Hepatocyte (in vitro differentiated cells): Measurements from ENCODE around the gene IGDCC3.
"Not testable (repeated sequence)": the region's sequence is repeated elsewhere in the genome, so short reads cannot be mapped to it uniquely, and the experiment has no call there.

Source experiments
- EZH2 ChIP-seq: fragments of 200-600 bp; sonication (generic); IDR thresholded peaks from 2 replicates; pipeline ENCODE4 v1.6.1; 2016; ENCODE audit warnings: antibody characterized with exemption, mild to moderate bottlenecking, borderline replicate concordance
- TF ChIP-seq, protein P1 (sequence below): fragments of 200-600 bp; sonication (generic); IDR thresholded peaks from 2 replicates; pipeline ENCODE4 v1.5.1; 2016; ENCODE audit warnings: antibody characterized with exemption, mild to moderate bottlenecking; ENCODE audit not compliant: poor library complexity

DNA sequence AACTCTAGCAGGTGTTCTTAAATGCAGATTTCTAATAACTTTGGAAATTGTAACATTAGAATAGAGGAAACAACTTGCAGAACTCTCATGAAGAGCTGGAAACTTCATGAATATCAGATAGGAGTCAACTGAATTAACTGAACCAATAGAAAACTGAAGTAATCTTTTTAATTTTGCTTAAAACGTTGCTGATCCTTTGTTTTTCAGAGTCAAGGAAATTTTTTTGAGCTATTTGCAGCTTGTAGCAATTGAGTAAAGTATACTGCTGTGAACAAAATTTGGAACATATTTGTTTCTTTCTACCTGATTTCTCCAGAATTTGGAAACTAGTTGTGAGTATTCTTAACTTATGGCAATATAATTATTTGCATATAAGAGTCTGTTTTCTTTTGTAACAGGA, 25.8 kb downstream of the IGDCC3 start:
- not testable (repeated sequence) for TF ChIP-seq EZH2
- TF ChIP-seq, protein P1, sequence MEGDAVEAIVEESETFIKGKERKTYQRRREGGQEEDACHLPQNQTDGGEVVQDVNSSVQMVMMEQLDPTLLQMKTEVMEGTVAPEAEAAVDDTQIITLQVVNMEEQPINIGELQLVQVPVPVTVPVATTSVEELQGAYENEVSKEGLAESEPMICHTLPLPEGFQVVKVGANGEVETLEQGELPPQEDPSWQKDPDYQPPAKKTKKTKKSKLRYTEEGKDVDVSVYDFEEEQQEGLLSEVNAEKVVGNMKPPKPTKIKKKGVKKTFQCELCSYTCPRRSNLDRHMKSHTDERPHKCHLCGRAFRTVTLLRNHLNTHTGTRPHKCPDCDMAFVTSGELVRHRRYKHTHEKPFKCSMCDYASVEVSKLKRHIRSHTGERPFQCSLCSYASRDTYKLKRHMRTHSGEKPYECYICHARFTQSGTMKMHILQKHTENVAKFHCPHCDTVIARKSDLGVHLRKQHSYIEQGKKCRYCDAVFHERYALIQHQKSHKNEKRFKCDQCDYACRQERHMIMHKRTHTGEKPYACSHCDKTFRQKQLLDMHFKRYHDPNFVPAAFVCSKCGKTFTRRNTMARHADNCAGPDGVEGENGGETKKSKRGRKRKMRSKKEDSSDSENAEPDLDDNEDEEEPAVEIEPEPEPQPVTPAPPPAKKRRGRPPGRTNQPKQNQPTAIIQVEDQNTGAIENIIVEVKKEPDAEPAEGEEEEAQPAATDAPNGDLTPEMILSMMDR, result not testable (repeated sequence)
